NCI-H2227 treated with DMSO at 0.1 percent for 48 hours (cell line): ENCODE measurements around the gene TAAR8.
"Not testable (repeated sequence)": the region's sequence is repeated elsewhere in the genome, so short reads cannot be mapped to it uniquely, and the experiment has no call there.

Experiments used
- DNase-seq: peaks from one replicate; lab custom pipeline; 2025; lab: John Stamatoyannopoulos, UW

The TAAR8 gene

GRCh38 chr6:132544826-132545225, 7.6 kb upstream of the TAAR8 start:
- no peak for DNase-seq

DNA sequence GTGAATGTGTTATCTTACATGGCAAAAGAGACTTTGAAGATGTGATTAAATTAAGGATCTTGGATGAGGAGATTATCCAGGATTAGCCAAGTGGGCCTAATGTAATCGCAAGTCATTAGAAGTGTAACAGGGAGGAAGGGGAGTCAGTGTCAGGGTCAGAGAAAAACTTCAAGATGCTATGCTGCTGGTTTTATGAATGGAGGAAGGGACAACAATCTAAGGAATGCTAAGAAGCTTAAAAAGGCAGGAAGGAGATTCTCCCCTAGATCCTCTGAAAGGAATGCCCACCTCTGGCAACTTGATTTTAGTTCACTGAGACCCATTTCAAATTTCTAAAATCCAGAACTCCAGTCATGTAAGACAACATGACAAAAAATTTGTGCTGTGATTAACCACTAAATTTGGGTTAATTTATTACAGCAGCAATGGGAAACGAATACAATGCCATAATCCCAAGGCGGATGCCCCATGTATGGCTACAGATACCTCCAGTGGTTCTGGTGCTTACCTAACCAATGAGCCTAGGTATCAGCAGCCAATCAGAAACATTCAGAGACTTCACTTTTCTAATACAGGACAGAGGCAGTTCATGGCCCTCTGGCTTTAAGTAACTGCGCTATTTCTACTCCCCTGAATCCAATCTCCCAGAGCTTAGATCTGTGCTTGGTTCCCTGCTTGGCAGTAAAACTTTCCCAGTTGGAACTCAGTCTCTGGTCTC, 3.6 kb upstream of the TAAR8 start:
- no peak for DNase-seq

- DNase-seq = no peak
These were observed 1.3 kb upstream of the TAAR8 start for GRCh38 chr6:132551214-132551613.

GRCh38 chr6:132560087-132560486, 7.6 kb downstream of the TAAR8 start:
- not testable (repeated sequence) for DNase-seq

- DNase-seq = no peak
These were observed 13.9 kb downstream of the TAAR8 start for GRCh38 chr6:132566404-132566803.

DNA sequence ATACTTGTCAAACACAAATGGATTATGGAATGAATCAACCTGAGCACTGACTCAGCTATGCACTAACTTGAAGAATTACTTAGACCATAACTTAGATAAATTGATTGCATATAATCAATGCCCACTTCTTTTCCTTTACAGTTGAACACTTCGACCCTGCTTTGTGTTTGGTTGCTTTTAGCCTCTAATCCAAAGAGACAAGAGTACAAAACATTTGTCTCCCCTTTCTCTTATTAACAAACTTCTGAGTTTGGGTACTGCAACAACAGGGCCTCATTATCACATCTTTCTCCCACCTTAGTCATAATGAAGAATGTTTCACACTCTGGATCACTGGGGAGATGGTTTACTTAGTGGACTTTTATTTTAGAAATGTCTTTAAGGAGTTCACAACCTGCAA, 15.1 kb downstream of the TAAR8 start:
- no peak for DNase-seq

GRCh38 chr6:132568611-132569010, 16.1 kb downstream of the TAAR8 start:
- DNase-seq = no peak

- DNase-seq = no peak
These were observed 16.7 kb downstream of the TAAR8 start for GRCh38 chr6:132569170-132569569.

DNA sequence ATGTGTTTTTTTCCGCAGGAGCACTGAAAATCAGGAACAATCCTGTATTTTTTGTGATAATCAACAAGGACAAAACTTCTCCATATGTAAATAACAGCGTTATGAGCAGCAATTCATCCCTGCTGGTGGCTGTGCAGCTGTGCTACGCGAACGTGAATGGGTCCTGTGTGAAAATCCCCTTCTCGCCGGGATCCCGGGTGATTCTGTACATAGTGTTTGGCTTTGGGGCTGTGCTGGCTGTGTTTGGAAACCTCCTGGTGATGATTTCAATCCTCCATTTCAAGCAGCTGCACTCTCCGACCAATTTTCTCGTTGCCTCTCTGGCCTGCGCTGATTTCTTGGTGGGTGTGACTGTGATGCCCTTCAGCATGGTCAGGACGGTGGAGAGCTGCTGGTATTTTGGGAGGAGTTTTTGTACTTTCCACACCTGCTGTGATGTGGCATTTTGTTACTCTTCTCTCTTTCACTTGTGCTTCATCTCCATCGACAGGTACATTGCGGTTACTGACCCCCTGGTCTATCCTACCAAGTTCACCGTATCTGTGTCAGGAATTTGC, 17.8 kb downstream of the TAAR8 start, which contains the start of gene TAAR6:
TSS of gene TAAR6 (plus strand) at position 102 of the 557 bp plus-strand sequence. CDS start at position 102, 0 bp downstream.
- DNase-seq = no peak

DNA sequence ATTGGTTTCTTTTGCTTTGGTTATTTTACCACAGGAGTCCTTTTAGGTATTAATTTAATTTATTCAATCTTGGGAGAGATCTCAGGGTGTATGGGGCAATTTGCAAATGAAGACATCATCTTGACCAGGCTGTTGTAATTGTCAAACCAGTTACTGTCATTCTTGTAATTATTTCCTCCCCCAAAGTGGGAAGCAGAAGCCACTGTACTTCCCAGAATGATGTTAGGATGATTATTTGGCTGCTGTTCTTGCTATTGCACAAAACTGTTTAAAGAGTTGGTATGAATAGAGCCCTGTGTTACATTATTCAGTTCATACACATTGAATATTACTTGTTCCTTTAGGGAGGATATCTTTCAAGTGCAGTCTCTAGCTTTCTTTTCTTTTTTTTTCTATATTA, 19.3 kb downstream of the TAAR8 start:
- no peak for DNase-seq

DNA sequence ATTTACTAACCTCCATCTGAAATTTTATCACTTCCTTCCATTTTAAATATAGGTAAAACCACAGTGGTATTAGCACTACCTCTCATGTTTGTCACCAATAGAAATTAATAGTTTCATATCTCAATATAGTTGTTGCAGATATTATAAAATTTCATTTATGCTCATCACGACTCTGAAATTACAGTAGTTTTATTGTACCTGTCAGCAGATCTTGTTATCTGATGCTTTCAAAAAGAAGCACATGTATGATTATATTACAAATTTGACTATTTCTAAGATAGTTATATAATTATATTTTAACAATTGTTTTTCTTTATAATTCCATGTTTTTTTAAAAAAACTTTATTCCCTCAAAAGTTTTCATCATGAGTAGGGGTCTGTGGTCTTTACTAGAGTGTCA, 32.2 kb downstream of the TAAR8 start:
- no peak for DNase-seq

DNA sequence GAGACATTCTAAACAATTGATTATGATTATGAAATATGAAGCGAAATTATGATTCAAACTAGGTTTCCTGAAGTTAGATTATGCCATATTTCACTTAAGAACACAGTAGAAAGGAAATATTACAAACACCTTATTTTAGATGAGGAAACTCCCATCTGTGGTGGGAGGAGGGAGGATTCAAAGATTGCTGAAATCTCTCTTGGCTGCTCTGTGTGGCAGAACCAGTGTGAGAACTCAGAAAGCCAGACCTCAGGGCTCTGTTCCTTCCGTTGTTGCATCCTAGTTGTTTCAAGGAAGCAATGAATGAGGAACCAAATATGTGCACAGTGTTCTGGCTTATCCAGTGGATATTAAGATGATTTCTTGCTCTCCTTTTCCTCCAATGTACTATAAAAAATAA, 35.0 kb downstream of the TAAR8 start:
- no peak for DNase-seq

DNA sequence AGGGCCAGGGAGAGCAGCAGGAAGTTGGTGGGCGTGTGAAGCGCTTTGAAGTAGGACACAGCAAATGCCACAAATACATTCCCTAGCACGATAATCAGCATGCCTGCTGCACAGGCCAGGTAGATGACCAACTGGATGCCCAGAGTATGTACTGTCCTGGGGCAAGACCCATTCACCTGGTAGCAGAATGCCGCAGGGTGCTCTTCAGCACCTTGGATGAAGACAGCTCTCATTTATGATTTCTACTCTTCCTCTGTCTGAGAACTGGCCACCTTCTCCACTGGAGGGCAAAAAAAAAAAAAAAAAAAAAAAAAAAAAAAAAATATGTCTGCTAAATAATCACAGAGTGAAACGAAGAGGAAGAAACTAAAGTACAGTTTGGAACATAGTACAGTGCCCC, 37.0 kb downstream of the TAAR8 start, which contains the start of gene TAAR5:
TSS of gene TAAR5 (minus strand) at position 288 of the 400 bp plus-strand sequence. CDS start at position 233, 55 bp downstream.
- no peak for DNase-seq

DNA sequence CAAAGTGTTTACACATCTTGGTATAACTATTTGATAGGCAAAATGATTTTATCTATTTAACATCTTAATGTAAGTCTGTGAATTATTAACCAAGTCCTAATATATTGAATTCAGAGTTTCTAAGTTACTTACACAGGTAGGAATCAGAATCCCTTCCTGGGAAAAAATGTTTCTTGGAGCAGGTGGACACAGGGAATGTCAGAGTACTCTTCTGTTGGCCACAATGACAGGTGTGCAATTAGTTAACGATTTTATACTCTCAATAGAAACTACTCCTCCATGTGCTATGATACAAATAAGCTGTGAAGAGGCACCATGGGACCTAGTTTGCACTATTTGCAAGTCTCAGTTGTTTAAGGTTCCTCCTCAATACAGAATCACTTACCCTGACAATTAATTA, 37.9 kb downstream of the TAAR8 start:
- no peak for DNase-seq

DNA sequence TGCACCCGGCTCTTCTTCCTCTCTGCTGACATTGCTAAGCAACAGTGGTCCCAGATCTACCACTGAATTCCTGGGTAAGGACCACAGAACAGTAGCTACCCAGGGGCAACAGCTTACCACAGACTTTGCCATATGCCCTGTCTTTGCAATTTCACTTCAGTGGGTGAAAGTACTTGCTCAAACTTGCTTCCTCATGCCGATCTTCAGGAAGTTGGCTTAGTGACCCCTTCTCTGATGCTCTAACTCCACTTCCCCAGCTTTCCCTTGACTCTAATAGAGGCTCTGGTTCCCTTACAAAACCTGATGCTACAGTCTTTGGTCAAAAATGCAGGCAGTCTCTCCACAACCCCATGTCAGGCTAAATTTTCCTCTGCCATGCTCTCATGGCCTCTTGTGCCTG, 40.4 kb downstream of the TAAR8 start:
- no peak for DNase-seq

DNA sequence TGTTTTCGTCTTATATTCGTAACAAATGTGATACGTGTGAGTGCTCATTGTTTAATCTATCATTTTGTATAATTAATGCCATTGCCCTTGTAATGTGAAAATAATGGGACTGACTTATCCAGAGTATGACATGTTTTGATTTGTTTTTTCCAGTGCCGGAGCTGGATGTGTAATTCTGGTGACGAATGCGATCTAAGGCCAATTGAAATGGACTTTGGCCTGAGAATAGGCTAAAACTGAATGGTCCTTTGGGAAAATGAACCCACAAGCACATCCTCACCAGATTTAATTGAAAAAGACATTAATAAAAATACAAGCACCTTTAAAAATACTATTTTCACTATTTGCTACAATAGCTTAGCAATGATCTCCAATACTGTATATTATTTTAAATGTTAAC, 43.7 kb downstream of the TAAR8 start:
- DNase-seq = no peak

- no peak for DNase-seq
These were observed 46.0 kb downstream of the TAAR8 start for GRCh38 chr6:132598473-132598872.

- not testable (repeated sequence) for DNase-seq
These were observed 48.4 kb downstream of the TAAR8 start for GRCh38 chr6:132600900-132601299.
